Gastrocnemius medialis (tissue), 4 donors: ENCODE data around the gene ACTR6. TPM values are rescaled to one million over a fixed set of nuclear protein-coding genes. Genes with fewer than 3 reads are reported as not detected.

ENCODE experiments used
- ATAC-seq, 2 donors: fragments of 150-250 bp; one replicate each; pipeline ENCODE4 v1.9.1; 2016
- DNase-seq, 2 donors: peaks; one replicate each; pipeline ENCODE4 v3.0.0-alpha.2; 2019
- H3K27ac ChIP-seq, 4 donors: fragments of 200-600 bp; sonication (generic); 1 replicate in 1 of 4; 2 replicates in 3 of 4; pipeline ENCODE4 v1.5.1; 2016 to 2018; ENCODE audit warnings: mild to moderate bottlenecking in 2 of 4, moderate library complexity in 1 of 4
- H3K27me3 ChIP-seq, 3 donors: fragments of 200-600 bp; sonication (generic) in 2 of 3; 1 replicate in 1 of 3; 2 replicates in 2 of 3; pipeline versions ENCODE4 v1.5.1 to v1.6.0; 2016 to 2019; ENCODE audit warnings: mild to moderate bottlenecking in 1 of 3, moderate library complexity in 1 of 3
- H3K36me3 ChIP-seq, 2 donors: fragments of 200-600 bp; sonication (generic) in 1 of 2; one replicate each; pipeline ENCODE4 v1.5.1; 2017 to 2018
- H3K4me1 ChIP-seq, 2 donors: fragments of 200-600 bp; sonication (generic) in 1 of 2; one replicate each; pipeline ENCODE4 v1.5.1; 2016 to 2017; ENCODE audit warnings: mild to moderate bottlenecking in 2 of 2
- H3K4me3 ChIP-seq, 4 donors: fragments of 200-600 bp; sonication (generic) in 3 of 4; 1 replicate in 1 of 4; 2 replicates in 3 of 4; pipeline ENCODE4 v1.5.1; 2016 to 2019; ENCODE audit warnings: mild to moderate bottlenecking in 2 of 4
- H3K9me3 ChIP-seq, 3 donors: fragments of 200-600 bp; sonication (generic) in 2 of 3; 1 replicate in 1 of 3; 2 replicates in 2 of 3; pipeline ENCODE4 v1.5.1; 2016 to 2019
- CTCF ChIP-seq, 5 experiments: fragments of 450-650 bp in 3 of 5; fragments of 200-600 bp in 2 of 5; sonication (generic) in 2 of 5; IDR thresholded peaks in 4 of 5; conservative IDR thresholded peaks in 1 of 5; 1 replicate in 4 of 5; 2 replicates in 1 of 5; pipeline ENCODE4 v1.5.1; 2016 to 2019; ENCODE audit warnings: antibody characterized with exemption in 5 of 5, mild to moderate bottlenecking in 3 of 5, moderate library complexity in 3 of 5
- POLR2A ChIP-seq, 2 donors: fragments of 450-650 bp; IDR thresholded peaks; one replicate each; pipeline ENCODE4 v1.6.1; 2017; ENCODE audit warnings: antibody characterized with exemption in 2 of 2, mild to moderate bottlenecking in 2 of 2, moderate library complexity in 2 of 2
- in situ Hi-C, 4 donors: fragments of 200-750 bp; cut with MboI; loops; one replicate each; pipeline versions ENCODE4 v1.15.0 to v1.8.0; 2017; ENCODE audit warnings: low sequenced_read_pairs in 4 of 4
- intact Hi-C: fragments of 100-400 bp; cut with DNase I; formaldehyde crosslinking; loops from one replicate; pipeline ENCODE4 v1.15.1; 2023; ENCODE audit warnings: low total_unique reads
- microRNA counts, 2 donors: library from miRNA; unstranded; fragments of <30 nt; microRNA quantifications; one replicate each; lab custom pipeline; 2016
- microRNA-seq, 2 donors: library from miRNA; unstranded; fragments of <30 nt; microRNA quantifications; one replicate each; pipeline ENCODE4, GENCODE V29; 2016; ENCODE audit warnings: borderline replicate concordance in 2 of 2
- total RNA-seq, 4 donors: library from RNA; depleted of rRNA; stranded (reverse); fragments of >200 nt; gene quantifications; one replicate each; pipeline versions ENCODE4 v1.1.0 to v1.2.3, GENCODE V29; 2016

ACTR6 gene
- total RNA-seq, 4 donors from 2014 or later = 8.4 to 19.2 (median 16.6) TPM

DNA sequence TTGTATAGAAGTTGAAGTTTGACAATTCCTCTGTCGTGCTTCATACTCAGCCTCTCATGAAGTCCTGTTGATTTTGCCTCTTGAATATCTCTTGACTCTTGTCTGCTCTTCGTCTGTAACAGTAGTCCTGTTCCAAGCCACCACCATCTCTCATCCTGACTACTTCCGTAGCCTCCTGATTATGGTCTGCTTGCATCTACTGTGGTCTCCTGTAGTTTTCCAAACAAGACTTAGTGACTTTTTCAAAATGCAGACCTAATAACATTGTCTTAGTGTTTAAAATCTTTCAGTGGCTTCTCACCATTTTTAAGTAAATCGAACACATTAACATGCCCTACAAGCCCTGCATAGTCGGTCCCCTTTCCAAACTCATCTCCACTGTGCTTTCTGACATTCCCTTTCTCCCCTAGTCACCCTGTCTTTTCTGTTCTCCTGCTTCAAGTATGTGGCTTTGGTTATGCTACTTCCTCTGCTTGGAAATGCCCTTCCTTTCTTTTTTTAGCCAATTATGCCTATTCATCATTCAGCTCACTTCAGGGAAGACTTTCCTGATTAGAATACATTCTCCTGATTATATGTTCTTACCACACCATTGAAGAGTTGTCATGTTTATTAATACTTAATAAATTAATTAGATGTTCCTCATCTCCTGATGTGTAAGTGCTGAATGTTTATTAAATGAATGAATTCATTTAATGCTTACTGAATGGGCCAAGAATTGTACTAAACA lies 68.4 kb downstream of the ACTR6 start:
- TF ChIP-seq POLR2A (IDR thresholded peaks at IDR 0.05) (no peak), CTCF (IDR thresholded peaks at IDR 0.05 in 4 of 5, conservative IDR thresholded peaks at IDR 0.05 in 1 of 5) (no peak)
- H3K4me3 ChIP-seq = peak overlapping the region; percentile 84 to 98 (median 86)
- ATAC-seq = no peak
- H3K27ac ChIP-seq = peak overlapping the region in 3 of 4 donors; percentile 91 to 96 (median 94)
- in situ Hi-C loops (no loop called here), intact Hi-C loops (loop anchor here (2.0 to 10.0 kb wide), 2 partner anchors 34 to 306 kb away; partner anchors contain the start of gene GAS2L3)
- no peaks in the 10 kb centered on the region for H3K9me3 ChIP-seq
- no peak for DNase-seq
- no peaks in the 10 kb centered on the region for H3K36me3 ChIP-seq
- peaks cover 24 to 28% of the 10 kb centered on the region in 2 donors for H3K4me1 ChIP-seq
- H3K27me3 ChIP-seq = no peaks in the 10 kb centered on the region

DNA sequence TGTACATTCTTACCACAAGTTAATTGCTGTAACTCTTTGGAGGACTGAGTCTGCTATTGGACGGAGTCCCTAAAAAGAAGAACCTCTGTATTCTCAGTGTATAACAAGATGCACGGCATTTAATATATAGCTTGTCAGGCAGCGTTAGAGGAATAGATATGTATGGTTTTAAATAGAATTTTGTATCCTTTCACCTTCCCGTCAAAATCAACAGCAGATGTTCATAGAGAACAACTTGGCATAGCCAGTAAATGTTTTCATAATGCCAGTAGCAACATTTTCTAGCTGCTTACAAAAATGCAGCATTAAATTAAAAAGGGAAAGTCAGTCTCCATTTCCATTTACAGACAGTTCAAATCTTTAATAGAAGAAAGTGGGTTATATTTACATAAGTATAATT lies 73.2 kb downstream of the ACTR6 start:
- in situ Hi-C loops = no loop called here
- Histone ChIP-seq H3K4me1 (peaks cover 14 to 15% of the 10 kb centered on the region in 2 donors), H3K36me3 (no peaks in the 10 kb centered on the region), H3K27ac (no peak overlapping the region), H3K4me3 (no peak overlapping the region), H3K27me3 (no peaks in the 10 kb centered on the region), H3K9me3 (no peaks in the 10 kb centered on the region)
- intact Hi-C loops = no loop called here
- ATAC-seq (no peak), DNase-seq (no peak)
- TF ChIP-seq POLR2A (IDR thresholded peaks at IDR 0.05) (no peak), CTCF (IDR thresholded peaks at IDR 0.05 in 4 of 5, conservative IDR thresholded peaks at IDR 0.05 in 1 of 5) (no peak)

MicroRNAs within 50 kb of the gene (microRNA counts, 767-probe panel; counts per million panel counts)
- microRNA hsa-miR-1827 (lab: Ali Mortazavi, UCI) = 356 to 448 counts per million in 2 donors

Small RNA genes within 50 kb of the gene (microRNA-seq; reads per million reads assigned to microRNA genes)
- gene MIR1827 = 0 reads per million in 2 donors

Other genes starting within 250 kb of the ACTR6 start
- 10 to 100 TPM in 1 of 4 donors, 1 to 10 TPM in 3; 3.9 to 14.5 (median 5.7) TPM for gene ANKS1B, start 215.9 kb upstream of the ACTR6 start, total RNA-seq
- 10 to 100 TPM; 33.6 to 71.3 (median 42.5) TPM for gene BLTP3B, start 57.9 kb upstream of the ACTR6 start, total RNA-seq
- not detected for gene DEPDC4, start 66.3 kb downstream of the ACTR6 start, total RNA-seq
- 10 to 100 TPM; 28.9 to 44.9 (median 33.3) TPM for gene SCYL2, start 66.4 kb downstream of the ACTR6 start, total RNA-seq
- gene SLC17A8, start 156.3 kb downstream of the ACTR6 start, total RNA-seq = under 1 TPM in 1 of 4 donors, not detected in 3; 0.31 TPM